OCI-LY1 (cell line): Measurements from ENCODE around the gene COTL1.

ENCODE experiments used
- H2AFZ ChIP-seq: fragments of 200-600 bp; sonication (generic), shearing (Covaris generic); 2 replicates; pipeline ENCODE4 v1.6.0; 2014; ENCODE audit warnings: antibody characterized with exemption, mild to moderate bottlenecking, low read length
- H3F3A ChIP-seq: fragments of 200-600 bp; sonication (generic), shearing (Covaris generic); 2 replicates; pipeline ENCODE4 v1.6.0; 2014; ENCODE audit warnings: mild to moderate bottlenecking, antibody characterized with exemption, low read length, moderate library complexity; ENCODE audit not compliant: insufficient read depth
- H3K27ac ChIP-seq: fragments of 200-600 bp; sonication (generic); 2 replicates; pipeline ENCODE4 v1.5.1; 2014; ENCODE audit warnings: low read length, mixed run types, mild to moderate bottlenecking, low read depth; ENCODE audit not compliant: poor library complexity, severe bottlenecking
- H3K27me3 ChIP-seq: fragments of 200-600 bp; sonication (generic); 2 replicates; pipeline ENCODE4 v1.6.0; 2014; ENCODE audit warnings: antibody characterized with exemption, mild to moderate bottlenecking, low read length, moderate library complexity; ENCODE audit not compliant: insufficient read depth
- H3K36me3 ChIP-seq: fragments of 200-600 bp; sonication (generic); 2 replicates; pipeline ENCODE4 v1.6.1; 2014; ENCODE audit warnings: mild to moderate bottlenecking, antibody characterized with exemption, low read length, moderate library complexity, mixed read lengths; ENCODE audit not compliant: insufficient read depth
- H3K4me1 ChIP-seq: fragments of 200-600 bp; sonication (generic); 2 replicates; pipeline ENCODE4 v1.5.1; 2014; ENCODE audit warnings: mild to moderate bottlenecking, low read length, moderate library complexity; ENCODE audit not compliant: insufficient read depth, severe bottlenecking
- H3K4me2 ChIP-seq: fragments of 200-600 bp; sonication (generic), shearing (Covaris generic); 2 replicates; pipeline ENCODE4 v1.6.1; 2014; ENCODE audit warnings: low read length
- H3K4me3 ChIP-seq: fragments of 200-600 bp; sonication (generic); 2 replicates; pipeline ENCODE4 v1.5.1; 2014; ENCODE audit warnings: low read length, low read depth, mild to moderate bottlenecking, mixed read lengths; ENCODE audit not compliant: poor library complexity, severe bottlenecking
- H3K79me2 ChIP-seq: fragments of 200-600 bp; shearing (Covaris generic); 2 replicates; pipeline ENCODE4 v1.6.1; 2016; ENCODE audit warnings: mixed run types, low read length, mixed read lengths; ENCODE audit not compliant: insufficient read depth
- H3K9ac ChIP-seq: fragments of 200-600 bp; sonication (generic), shearing (Covaris generic); 2 replicates; pipeline ENCODE4 v1.6.1; 2014; ENCODE audit warnings: mild to moderate bottlenecking, low read length, mixed read lengths
- H3K9me2 ChIP-seq: fragments of 200-600 bp; sonication (generic), shearing (Covaris generic); 2 replicates; pipeline ENCODE4 v1.6.1; 2014; ENCODE audit warnings: low read depth, mild to moderate bottlenecking, low read length, mixed read lengths
- H3K9me3 ChIP-seq: fragments of 200-600 bp; shearing (Covaris generic); 2 replicates; pipeline ENCODE4 v1.6.1; 2014; ENCODE audit warnings: low read length, mixed read lengths
- H4K20me1 ChIP-seq: fragments of 200-600 bp; sonication (generic), shearing (Covaris generic); 2 replicates; pipeline ENCODE4 v1.6.0; 2016; ENCODE audit warnings: mild to moderate bottlenecking, low read length; ENCODE audit not compliant: insufficient read depth
- EZH2 ChIP-seq: fragments of 200-600 bp; sonication (generic), shearing (Covaris generic); IDR thresholded peaks from 2 replicates; pipeline ENCODE4 v1.8.0; 2017; ENCODE audit warnings: borderline replicate concordance, mixed run types, mild to moderate bottlenecking, antibody characterized with exemption, low read length, moderate library complexity, mixed read lengths
- TF ChIP-seq, protein P1 (sequence below): fragments of 200-600 bp; sonication (generic), shearing (Covaris generic); IDR thresholded peaks from 2 replicates; pipeline ENCODE4 v1.5.1; 2017; ENCODE audit warnings: mild to moderate bottlenecking, antibody characterized with exemption, low read length, moderate library complexity, mixed read lengths

COTL1 gene

DNA sequence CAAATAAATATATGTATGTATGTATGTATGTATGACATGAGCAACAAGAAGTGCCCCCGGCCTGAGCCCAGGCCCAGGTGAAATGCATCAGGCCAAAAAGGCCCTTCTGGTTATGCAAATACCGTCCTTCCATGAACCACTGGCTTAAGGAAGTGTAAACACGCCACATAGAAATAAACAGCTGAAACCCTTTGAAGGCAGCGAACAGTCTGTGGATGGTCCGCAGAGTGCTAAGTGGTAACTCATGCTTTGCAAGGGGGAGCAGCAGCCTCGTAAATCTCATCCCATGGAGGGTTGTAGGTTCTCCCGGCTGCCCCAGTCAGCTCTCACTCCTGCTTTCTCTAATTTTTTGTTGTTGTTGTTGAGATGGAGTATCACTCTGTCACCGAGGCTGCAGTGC is 36.7 kb downstream of the COTL1 start:
- Histone ChIP-seq H3K79me2 (peaks cover 6% of the 10 kb centered on the region; the same call in 1 of the 2 replicates), H3K9me2 (no peaks in the 10 kb centered on the region), H3K4me2 (no peak overlapping the region), H3K4me3 (no peak overlapping the region), H3K9me3 (no peaks in the 10 kb centered on the region), H3F3A (no peaks in the 10 kb centered on the region), H3K36me3 (peaks cover 75% of the 10 kb centered on the region), H3K4me1 (peaks cover 22% of the 10 kb centered on the region), H3K27me3 (no peaks in the 10 kb centered on the region), H4K20me1 (no peaks in the 10 kb centered on the region), H3K9ac (no peak overlapping the region), H3K27ac (peak overlapping the region; percentile 2), H2AFZ (no peak overlapping the region)
- no peak for TF ChIP-seq EZH2
- TF ChIP-seq, protein P1, sequence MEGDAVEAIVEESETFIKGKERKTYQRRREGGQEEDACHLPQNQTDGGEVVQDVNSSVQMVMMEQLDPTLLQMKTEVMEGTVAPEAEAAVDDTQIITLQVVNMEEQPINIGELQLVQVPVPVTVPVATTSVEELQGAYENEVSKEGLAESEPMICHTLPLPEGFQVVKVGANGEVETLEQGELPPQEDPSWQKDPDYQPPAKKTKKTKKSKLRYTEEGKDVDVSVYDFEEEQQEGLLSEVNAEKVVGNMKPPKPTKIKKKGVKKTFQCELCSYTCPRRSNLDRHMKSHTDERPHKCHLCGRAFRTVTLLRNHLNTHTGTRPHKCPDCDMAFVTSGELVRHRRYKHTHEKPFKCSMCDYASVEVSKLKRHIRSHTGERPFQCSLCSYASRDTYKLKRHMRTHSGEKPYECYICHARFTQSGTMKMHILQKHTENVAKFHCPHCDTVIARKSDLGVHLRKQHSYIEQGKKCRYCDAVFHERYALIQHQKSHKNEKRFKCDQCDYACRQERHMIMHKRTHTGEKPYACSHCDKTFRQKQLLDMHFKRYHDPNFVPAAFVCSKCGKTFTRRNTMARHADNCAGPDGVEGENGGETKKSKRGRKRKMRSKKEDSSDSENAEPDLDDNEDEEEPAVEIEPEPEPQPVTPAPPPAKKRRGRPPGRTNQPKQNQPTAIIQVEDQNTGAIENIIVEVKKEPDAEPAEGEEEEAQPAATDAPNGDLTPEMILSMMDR: no peak

DNA sequence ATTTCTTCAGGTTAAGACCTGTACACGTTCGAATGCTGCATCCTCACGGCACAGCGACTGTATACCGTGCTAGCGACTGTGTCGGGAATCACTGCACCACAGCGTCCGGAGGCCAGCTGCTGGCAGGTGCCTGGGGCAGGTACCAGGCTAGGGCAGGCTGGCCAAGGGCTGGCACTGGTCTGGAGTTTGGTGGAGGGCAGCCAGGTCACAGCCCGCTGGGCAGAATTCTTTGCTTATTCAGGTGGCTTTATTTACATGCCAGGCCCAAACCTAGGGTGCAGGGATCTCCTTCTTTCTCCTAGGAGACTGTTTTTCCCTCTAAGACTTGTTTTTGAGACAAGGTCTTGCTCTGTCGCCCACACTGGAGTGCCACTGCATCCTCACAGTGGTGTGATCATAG is 37.9 kb downstream of the COTL1 start:
- Histone ChIP-seq H3K27me3 (no peaks in the 10 kb centered on the region), H2AFZ (no peak overlapping the region), H3K9me2 (no peaks in the 10 kb centered on the region), H3K79me2 (peaks cover 6% of the 10 kb centered on the region; the same call in 1 of the 2 replicates), H3K36me3 (peaks cover 75% of the 10 kb centered on the region), H4K20me1 (no peaks in the 10 kb centered on the region), H3K4me3 (no peak overlapping the region), H3K4me1 (peaks cover 12% of the 10 kb centered on the region), H3K9me3 (no peaks in the 10 kb centered on the region), H3K4me2 (no peak overlapping the region), H3F3A (no peaks in the 10 kb centered on the region), H3K9ac (no peak overlapping the region), H3K27ac (peak overlapping the region; percentile 2)
- TF ChIP-seq EZH2: no peak
- TF ChIP-seq, protein P1: no peak

DNA sequence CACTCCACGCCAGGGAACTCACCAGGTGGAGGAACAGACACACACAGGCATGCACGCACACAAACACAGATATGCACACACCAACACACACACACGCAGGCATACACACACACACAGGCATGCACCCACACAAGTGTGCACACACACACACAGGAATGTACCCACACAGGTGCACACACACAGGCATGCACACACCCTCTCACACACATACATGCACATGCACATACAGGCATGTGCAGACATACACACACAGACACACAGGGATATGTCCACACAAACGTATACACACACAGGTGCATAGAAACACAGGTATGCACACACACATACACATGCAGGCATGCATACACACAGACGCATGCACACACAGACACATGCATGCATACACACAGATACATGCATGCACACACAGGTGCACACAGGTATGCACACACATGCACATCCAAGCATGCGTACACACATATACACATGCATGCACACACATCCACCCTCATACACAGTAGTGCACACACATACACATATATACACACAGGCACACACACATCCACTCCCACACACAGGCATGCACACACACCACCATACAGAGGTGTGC is 39.2 kb downstream of the COTL1 start:
- no peak overlapping the region for H3K4me3 ChIP-seq
- no peaks in the 10 kb centered on the region for H3K27me3 ChIP-seq
- peaks cover 12% of the 10 kb centered on the region for H3K4me1 ChIP-seq
- no peak overlapping the region for H3K9ac ChIP-seq
- H4K20me1 ChIP-seq: no peaks in the 10 kb centered on the region
- H3K4me2 ChIP-seq: no peak overlapping the region
- no peaks in the 10 kb centered on the region for H3K9me2 ChIP-seq
- no peak overlapping the region for H3K27ac ChIP-seq
- no peak overlapping the region for H2AFZ ChIP-seq
- no peaks in the 10 kb centered on the region for H3F3A ChIP-seq
- no peak for TF ChIP-seq EZH2
- H3K79me2 ChIP-seq: peaks cover 6% of the 10 kb centered on the region; the same call in 1 of the 2 replicates
- peaks cover 72% of the 10 kb centered on the region for H3K36me3 ChIP-seq
- no peaks in the 10 kb centered on the region for H3K9me3 ChIP-seq
